Bronchial epithelial cell (primary cell): ENCODE data around the gene REEP6. TPM values are rescaled to one million over a fixed set of nuclear protein-coding genes. Genes with fewer than 3 reads are reported as not detected.

Experiments
- DNase-seq: peaks from one replicate; pipeline ENCODE4 v3.0.0-alpha.2; 2010; ENCODE audit warnings: low read depth
- FAIRE-seq: peaks from 2 replicates; lab custom pipeline; 2011; peaks lifted over from hg19 to GRCh38; lab: Jason Lieb, UNC
- H3K27me3 ChIP-seq: 2 replicates; pipeline ENCODE4 v1.5.1; 2011; ENCODE audit warnings: low read length; ENCODE audit not compliant: control insufficient read depth, insufficient read depth
- H3K36me3 ChIP-seq: 2 replicates; pipeline ENCODE4 v1.5.1; 2011; ENCODE audit warnings: low read length; ENCODE audit not compliant: control insufficient read depth, insufficient read depth
- H3K4me3 ChIP-seq: 2 replicates; pipeline ENCODE4 v1.5.1; 2011; ENCODE audit warnings: mild to moderate bottlenecking, low read depth, low read length, control low read depth
- CTCF ChIP-seq: IDR thresholded peaks from 2 replicates; pipeline ENCODE4 v1.5.1; 2011; ENCODE audit warnings: mild to moderate bottlenecking, moderate library complexity, low read length, control low read depth, inconsistent platforms; ENCODE audit not compliant: insufficient read depth, severe bottlenecking
- total RNA-seq: library from RNA; depleted of rRNA; stranded (reverse); fragments of >200 nt; gene quantifications from 2 replicates; pipeline ENCODE4 v1.2.1, GENCODE V29; 2014

Gene REEP6
- total RNA-seq, 1 donor from 2014 or later: 2.1 TPM

DNA sequence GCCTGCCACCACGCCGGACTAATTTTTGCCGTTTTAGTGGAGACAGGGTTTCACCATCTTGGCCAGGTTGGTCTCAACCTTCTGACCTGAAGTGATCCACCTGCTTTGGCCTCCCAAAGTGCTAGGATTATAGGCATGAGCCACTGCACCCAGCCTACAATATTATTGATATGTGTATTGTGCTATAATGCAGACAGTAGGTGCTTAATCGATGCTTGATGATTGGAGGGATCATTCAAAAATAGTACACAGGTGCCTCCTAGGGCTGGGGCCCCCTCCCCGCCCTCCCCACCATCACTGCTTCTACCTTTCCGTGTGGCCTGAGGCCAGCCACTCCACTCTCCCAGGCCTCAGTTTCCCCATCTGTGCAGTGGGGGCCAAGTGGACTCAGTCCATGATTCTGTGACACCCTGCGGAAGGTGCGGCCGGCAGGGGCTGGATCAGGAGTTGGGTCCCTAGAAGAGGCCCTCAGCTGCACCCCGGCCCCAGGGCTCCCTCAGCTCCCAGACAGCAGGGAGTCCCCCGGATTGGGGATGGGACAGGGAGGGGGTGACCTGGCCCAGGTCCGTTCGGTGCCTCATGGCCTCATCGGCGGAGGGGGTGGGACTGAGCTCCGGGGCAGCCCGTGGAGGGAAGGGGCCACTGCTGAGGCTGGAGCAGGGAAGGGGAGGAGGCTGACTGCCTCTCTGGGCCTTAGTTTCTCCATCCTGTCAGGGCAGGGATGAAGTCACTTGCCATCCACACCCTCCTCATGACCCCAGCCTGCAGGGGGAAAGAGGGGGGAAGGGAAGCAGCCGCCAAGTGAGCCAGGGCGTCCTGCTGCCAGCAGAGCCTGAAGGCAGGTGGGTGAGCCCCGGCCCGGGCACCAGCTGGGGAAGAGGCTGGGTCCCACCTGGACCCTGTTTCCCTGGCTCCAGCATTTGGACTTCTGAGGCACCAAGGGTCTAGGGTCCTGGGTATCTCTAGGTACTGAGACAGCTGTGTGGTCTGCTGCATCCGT, 20.6 kb downstream of the REEP6 start:
- no peaks in the 10 kb centered on the region for H3K36me3 ChIP-seq
- no peak for TF ChIP-seq CTCF
- no peak overlapping the region for H3K4me3 ChIP-seq
- H3K27me3 ChIP-seq: no peaks in the 10 kb centered on the region
- FAIRE-seq (no peak), DNase-seq (no peak)

DNA sequence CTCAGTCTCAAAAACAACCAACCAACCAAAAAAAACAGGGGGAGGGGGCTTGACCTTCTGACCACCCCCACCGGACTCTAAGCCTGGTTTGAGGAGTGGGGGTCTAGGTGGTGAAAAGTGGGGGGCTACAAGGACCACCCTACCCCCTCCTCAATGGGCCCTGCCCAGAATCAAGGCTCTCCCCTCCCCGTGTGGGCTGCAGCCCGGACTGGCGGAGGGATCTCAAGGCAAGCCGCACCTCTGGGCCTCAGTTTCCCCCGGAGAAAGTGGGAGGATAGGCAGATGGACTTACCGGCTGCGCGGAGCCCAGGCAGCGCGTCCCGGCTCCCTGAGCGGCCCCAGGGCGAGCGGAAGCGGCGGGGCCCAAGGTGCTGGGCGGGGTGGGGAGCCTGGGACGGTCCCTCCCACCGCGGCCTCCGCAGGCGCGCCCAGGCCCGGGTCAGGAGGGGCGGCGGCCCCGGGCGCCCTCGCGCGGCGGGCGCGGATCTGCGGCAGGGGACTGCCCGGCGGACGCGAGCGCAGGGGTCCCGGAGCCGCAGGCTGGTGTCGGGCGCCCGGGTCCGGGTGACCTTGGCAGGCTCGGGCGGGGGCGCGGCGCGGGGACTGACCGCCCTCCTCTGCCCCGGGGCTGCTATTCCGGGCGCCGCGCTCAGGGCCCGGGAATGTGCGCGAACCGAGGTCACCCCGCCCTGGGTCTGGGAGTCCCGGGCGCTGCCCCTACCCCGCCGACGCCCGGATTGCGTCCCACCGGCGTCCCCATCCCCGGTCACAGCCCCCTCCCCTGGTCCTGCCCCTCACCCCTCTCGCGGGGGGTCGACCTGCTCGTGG, 21.9 kb downstream of the REEP6 start, which contains the start of gene ADAMTSL5:
TSS of gene ADAMTSL5 (minus strand) at position 349 of the 828 bp plus-strand sequence. CDS start 2,076 bp downstream, outside the sequence.
- no peaks in the 10 kb centered on the region for H3K27me3 ChIP-seq
- DNase-seq: peak; percentile 41
- FAIRE-seq: no peak
- peak; percentile 3 for TF ChIP-seq CTCF
- H3K4me3 ChIP-seq: peak within 1 kb of the TSS; percentile 60
- no peaks in the 10 kb centered on the region for H3K36me3 ChIP-seq

DNA sequence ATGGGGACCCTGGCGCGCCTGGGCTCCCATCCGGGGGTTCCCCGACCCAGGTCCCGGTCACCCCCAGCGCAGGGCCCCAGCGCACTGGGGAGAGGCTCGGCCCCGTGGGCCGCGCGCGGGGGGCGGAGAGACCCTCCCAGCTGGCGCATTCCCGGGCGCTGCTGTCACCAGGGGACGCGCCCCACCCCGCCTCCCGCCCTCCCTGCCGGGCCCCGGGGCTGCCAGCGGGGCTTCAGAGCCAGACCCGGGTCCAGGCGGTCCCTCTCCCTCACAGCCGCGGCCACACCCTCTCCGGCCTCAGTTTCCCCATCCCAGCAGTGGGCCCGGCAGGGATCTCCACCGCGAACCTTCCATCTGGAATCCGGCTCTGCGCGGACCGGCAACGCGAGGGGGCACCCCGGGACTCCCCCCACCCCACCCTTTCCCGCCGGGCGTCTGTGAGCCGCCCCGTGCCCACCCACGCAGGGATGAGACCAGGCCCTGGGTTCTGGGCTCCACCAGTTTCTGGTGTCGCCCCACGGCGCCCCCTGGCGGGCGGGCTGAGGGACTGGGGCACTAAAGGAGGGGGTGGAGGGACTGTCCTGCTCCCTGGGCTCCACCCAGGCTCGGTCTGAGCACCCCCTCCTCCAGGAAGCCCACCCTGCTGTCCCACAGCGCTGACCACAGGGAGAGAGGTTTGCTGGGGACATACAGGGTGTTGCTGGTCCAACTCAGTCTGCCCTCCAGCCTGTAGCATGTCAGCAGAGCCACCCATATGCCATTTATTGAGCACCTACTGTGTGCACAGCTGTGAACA, 22.7 kb downstream of the REEP6 start:
- Histone ChIP-seq H3K4me3 (peak overlapping the region; percentile 60), H3K36me3 (no peaks in the 10 kb centered on the region), H3K27me3 (no peaks in the 10 kb centered on the region)
- peak; percentile 93 for TF ChIP-seq CTCF
- FAIRE-seq: no peak
- peak; percentile 39 for DNase-seq

DNA sequence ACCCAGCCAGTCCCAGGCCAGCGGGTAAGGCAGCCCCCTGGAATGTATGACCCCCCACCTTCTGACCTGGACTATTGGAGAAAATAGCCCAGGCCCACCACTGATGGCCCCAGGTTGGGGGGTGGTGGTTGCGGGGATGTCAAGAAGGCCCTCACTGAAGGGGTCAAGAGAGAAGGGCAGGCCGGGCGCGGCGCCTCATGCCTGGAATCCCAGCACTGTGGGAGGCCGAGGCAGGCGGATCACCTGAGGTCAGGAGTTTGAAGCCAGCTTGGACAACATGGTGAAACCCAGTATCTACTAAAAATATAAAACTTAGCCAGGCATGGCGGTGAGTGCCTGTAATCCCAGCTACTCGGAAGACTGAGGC, 23.3 kb downstream of the REEP6 start:
- no peak for DNase-seq
- FAIRE-seq: no peak
- Histone ChIP-seq H3K36me3 (no peaks in the 10 kb centered on the region), H3K27me3 (no peaks in the 10 kb centered on the region), H3K4me3 (no peak overlapping the region)
- no peak for TF ChIP-seq CTCF

DNA sequence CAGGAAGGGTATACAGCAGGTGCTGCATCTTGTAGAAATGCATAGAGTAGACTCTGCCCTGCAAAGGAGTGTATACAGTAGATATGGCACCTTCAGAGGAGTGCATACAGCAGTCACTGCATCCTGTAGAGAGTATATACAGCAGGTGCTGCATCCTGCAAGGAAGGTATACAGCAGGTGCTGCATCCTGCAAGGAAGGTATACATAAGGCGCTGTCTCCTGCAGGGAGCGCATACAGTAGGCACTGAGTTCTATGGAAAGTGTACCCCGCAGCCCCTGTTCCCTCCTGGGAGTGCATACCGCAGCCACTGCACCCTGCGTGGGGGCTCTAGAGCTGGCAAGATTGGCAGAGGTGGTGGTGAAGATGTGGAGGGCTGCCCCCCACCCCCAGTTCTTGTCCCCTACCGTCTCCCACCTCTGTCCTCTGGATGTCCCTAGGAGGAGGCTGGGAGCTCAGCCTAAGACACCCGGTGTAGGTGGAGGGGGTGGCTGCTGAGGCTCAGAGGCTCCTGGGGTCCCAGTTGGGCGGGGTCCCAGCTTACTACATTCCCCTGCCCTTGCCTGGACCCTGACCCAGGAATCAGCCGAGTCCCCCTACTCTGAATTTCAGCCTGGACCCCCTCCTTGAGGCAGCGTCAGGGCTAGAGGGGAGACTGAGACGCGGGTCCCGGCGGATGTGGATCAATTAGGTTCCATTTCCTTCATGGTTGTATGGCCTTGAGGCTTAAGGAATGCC, 24.2 kb downstream of the REEP6 start:
- TF ChIP-seq CTCF: no peak
- no peak for FAIRE-seq
- Histone ChIP-seq H3K27me3 (no peaks in the 10 kb centered on the region), H3K4me3 (no peak overlapping the region), H3K36me3 (no peaks in the 10 kb centered on the region)
- no peak for DNase-seq
